ENCODE data around the gene OSM. TPM values are rescaled to one million over a fixed set of nuclear protein-coding genes. Genes with fewer than 3 reads are reported as not detected.

OSM gene
- total and polyA plus RNA-seq, 4 donors: 0.09 to 0.84 (median 0.25) TPM; not detected in 1

DNA sequence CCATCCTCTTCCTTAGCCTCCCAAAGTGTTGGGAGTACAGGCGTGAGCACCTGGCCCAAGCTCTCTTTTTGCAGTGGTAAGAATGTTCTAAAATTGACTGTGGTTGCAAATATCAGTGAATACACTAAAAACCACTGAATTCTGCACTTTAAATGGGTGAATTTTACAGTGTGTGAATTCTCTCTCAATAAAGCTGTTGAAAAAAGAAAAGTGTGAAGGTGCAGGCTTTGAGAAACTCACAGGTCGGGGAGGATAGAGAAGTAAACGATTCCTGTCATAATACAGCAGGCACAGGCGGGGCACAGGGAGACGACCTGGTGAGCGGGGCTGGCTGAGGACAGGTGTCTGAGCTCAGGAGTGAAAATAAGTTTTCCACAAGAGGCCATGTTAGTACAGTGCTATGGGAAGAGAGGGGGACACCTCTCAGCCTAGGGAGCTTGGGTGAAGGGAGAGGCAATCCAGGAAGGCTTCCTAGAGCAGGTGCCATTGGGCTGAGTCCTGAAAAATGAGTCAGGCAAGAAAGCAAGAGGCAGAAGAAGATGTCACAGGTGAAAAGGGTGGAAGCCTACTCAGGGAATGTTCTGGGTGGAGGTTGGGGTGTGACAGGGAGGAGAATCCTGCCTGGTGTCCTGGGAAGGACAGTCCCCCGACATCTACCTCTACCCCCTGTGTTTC, 46.2 kb downstream of the OSM start:
- no peak overlapping the region for H3K4me3 ChIP-seq (ENCODE audit: low read depth in 1 of 3, low read length in 3 of 3)
- no peaks in the 10 kb centered on the region for H3K36me3 ChIP-seq (ENCODE audit: control insufficient read depth in 4 of 4, insufficient read depth in 3 of 4, low read depth in 1 of 4, low read length in 3 of 4)
- 75% methylated on average over 7 of the region's 7 CpGs for WGBS
- no peaks in the 10 kb centered on the region for H3K4me1 ChIP-seq (ENCODE audit: control insufficient read depth in 4 of 4, insufficient read depth in 4 of 4, low read length in 3 of 4)
- TF ChIP-seq NR2F2 (IDR thresholded peaks at IDR 0.05) (no peak), YY1 (IDR thresholded peaks at IDR 0.05) (no peak), EGR1 (IDR thresholded peaks at IDR 0.05; ENCODE audit: low read depth in 2 of 2) (no peak), JUND (IDR thresholded peaks at IDR 0.05) (no peak)
- TF ChIP-seq, protein P1, sequence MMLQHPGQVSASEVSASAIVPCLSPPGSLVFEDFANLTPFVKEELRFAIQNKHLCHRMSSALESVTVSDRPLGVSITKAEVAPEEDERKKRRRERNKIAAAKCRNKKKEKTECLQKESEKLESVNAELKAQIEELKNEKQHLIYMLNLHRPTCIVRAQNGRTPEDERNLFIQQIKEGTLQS (IDR thresholded peaks at IDR 0.05): no peak
- TF ChIP-seq, protein P2, sequence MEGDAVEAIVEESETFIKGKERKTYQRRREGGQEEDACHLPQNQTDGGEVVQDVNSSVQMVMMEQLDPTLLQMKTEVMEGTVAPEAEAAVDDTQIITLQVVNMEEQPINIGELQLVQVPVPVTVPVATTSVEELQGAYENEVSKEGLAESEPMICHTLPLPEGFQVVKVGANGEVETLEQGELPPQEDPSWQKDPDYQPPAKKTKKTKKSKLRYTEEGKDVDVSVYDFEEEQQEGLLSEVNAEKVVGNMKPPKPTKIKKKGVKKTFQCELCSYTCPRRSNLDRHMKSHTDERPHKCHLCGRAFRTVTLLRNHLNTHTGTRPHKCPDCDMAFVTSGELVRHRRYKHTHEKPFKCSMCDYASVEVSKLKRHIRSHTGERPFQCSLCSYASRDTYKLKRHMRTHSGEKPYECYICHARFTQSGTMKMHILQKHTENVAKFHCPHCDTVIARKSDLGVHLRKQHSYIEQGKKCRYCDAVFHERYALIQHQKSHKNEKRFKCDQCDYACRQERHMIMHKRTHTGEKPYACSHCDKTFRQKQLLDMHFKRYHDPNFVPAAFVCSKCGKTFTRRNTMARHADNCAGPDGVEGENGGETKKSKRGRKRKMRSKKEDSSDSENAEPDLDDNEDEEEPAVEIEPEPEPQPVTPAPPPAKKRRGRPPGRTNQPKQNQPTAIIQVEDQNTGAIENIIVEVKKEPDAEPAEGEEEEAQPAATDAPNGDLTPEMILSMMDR (IDR thresholded peaks at IDR 0.05; ENCODE audit: low read depth, low read length, missing input control): no peak
- TF ChIP-seq, protein P3, sequence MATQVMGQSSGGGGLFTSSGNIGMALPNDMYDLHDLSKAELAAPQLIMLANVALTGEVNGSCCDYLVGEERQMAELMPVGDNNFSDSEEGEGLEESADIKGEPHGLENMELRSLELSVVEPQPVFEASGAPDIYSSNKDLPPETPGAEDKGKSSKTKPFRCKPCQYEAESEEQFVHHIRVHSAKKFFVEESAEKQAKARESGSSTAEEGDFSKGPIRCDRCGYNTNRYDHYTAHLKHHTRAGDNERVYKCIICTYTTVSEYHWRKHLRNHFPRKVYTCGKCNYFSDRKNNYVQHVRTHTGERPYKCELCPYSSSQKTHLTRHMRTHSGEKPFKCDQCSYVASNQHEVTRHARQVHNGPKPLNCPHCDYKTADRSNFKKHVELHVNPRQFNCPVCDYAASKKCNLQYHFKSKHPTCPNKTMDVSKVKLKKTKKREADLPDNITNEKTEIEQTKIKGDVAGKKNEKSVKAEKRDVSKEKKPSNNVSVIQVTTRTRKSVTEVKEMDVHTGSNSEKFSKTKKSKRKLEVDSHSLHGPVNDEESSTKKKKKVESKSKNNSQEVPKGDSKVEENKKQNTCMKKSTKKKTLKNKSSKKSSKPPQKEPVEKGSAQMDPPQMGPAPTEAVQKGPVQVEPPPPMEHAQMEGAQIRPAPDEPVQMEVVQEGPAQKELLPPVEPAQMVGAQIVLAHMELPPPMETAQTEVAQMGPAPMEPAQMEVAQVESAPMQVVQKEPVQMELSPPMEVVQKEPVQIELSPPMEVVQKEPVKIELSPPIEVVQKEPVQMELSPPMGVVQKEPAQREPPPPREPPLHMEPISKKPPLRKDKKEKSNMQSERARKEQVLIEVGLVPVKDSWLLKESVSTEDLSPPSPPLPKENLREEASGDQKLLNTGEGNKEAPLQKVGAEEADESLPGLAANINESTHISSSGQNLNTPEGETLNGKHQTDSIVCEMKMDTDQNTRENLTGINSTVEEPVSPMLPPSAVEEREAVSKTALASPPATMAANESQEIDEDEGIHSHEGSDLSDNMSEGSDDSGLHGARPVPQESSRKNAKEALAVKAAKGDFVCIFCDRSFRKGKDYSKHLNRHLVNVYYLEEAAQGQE (IDR thresholded peaks at IDR 0.05): no peak
- TF ChIP-seq, protein P4, sequence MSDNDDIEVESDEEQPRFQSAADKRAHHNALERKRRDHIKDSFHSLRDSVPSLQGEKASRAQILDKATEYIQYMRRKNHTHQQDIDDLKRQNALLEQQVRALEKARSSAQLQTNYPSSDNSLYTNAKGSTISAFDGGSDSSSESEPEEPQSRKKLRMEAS (IDR thresholded peaks at IDR 0.05): no peak
- H3K27ac ChIP-seq (ENCODE audit: low read depth in 1 of 2, low read length in 2 of 2): peak overlapping the region in 1 of 2 donors; percentile 20
- no peak for DNase-seq (ENCODE audit: low spot score)
- H3K27me3 ChIP-seq (ENCODE audit: control insufficient read depth in 4 of 4, insufficient read depth in 4 of 4, low read length in 3 of 4): peaks cover 0 to 3% (median 0%) of the 10 kb centered on the region in 4 donors
- H3K9ac ChIP-seq (ENCODE audit: low read depth in 1 of 2, low read length in 2 of 2): no peak overlapping the region
- H3K9me3 ChIP-seq (ENCODE audit: control insufficient read depth in 4 of 4, low read length in 3 of 4): no peaks in the 10 kb centered on the region

DNA sequence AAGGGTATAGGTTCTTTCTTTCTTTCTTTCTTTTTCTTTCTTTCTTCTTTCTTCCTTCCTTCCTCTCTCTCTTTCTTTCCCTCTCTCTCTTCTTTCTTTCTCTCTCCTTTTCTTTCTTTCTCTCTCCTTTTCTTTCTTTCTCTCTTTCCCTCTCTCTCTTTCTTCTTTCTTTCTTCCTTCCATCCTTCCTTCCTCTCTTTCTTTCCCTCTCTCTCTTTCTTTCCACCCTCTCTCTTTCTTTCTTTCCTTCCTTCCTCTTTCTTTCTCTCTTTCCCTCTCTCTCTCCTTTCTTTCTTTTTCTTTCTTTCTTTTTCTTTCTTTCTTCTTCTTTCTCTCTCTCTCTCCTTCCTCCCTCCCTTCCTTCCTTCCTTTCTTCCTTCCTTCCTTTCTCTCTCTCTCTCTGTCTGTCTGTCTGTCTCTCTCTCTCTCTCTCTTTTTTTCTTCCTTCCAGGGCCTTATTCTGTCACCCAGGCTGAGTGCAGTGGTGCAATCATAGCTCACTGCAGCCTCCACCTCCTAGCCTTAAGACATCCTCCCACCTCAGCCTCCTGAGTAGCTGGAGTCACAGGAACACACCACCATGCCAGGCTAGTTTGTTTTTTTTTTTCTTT, 46.9 kb downstream of the OSM start:
- Histone ChIP-seq H3K9me3 (ENCODE audit: control insufficient read depth in 4 of 4, low read length in 3 of 4) (no peaks in the 10 kb centered on the region), H3K4me1 (ENCODE audit: control insufficient read depth in 4 of 4, insufficient read depth in 4 of 4, low read length in 3 of 4) (no peaks in the 10 kb centered on the region), H3K36me3 (ENCODE audit: control insufficient read depth in 4 of 4, insufficient read depth in 3 of 4, low read depth in 1 of 4, low read length in 3 of 4) (no peaks in the 10 kb centered on the region), H3K27me3 (ENCODE audit: control insufficient read depth in 4 of 4, insufficient read depth in 4 of 4, low read length in 3 of 4) (peaks cover 0 to 3% (median 0%) of the 10 kb centered on the region in 4 donors), H3K4me3 (ENCODE audit: low read depth in 1 of 3, low read length in 3 of 3) (no peak overlapping the region), H3K9ac (ENCODE audit: low read depth in 1 of 2, low read length in 2 of 2) (no peak overlapping the region), H3K27ac (ENCODE audit: low read depth in 1 of 2, low read length in 2 of 2) (no peak overlapping the region)
- TF ChIP-seq, protein P1 (IDR thresholded peaks at IDR 0.05): no peak
- TF ChIP-seq HNF4A (conservative IDR thresholded peaks at IDR 0.05) (no peak), YY1 (IDR thresholded peaks at IDR 0.05) (no peak)
- DNase-seq (ENCODE audit: low spot score): no peak

Data from liver (tissue), 9 donors.